Heart left ventricle (tissue), 16 donors: ENCODE data around the gene ASIC3. TPM values are rescaled to one million over a fixed set of nuclear protein-coding genes. Genes with fewer than 3 reads are reported as not detected.

ENCODE experiments used
- ATAC-seq, 4 donors: fragments of 200-7000 bp; cut with Tn5 transposase; one replicate each; pipeline ENCODE4 v1.9.1; 2020 to 2022; ENCODE audit warnings: moderate library complexity in 4 of 4, mild to moderate bottlenecking in 3 of 4, moderate number of reproducible peaks in 1 of 4
- DNase-seq, 5 donors: peaks; one replicate each; pipeline ENCODE4 v3.0.0-alpha.2; 2020
- H3K27ac ChIP-seq, 12 donors: fragments of 200-600 bp; sonication (generic) in 4 of 12; one replicate each; pipeline versions ENCODE4 v1.5.0 to v1.8.0; 2016 to 2022; ENCODE audit warnings: mild to moderate bottlenecking in 2 of 12
- H3K27me3 ChIP-seq, 9 donors: fragments of 200-600 bp; sonication (generic) in 2 of 9; one replicate each; pipeline versions ENCODE4 v1.5.1 to v1.8.0; 2016 to 2022; ENCODE audit warnings: mild to moderate bottlenecking in 3 of 9
- H3K36me3 ChIP-seq, 9 donors: fragments of 200-600 bp; sonication (generic) in 2 of 9; one replicate each; pipeline versions ENCODE4 v1.5.0 to v1.8.0; 2018 to 2022; ENCODE audit warnings: mild to moderate bottlenecking in 2 of 9
- H3K4me1 ChIP-seq, 12 donors: fragments of 200-600 bp; sonication (generic) in 4 of 12; one replicate each; pipeline versions ENCODE4 v1.5.0 to v1.8.0; 2016 to 2022; ENCODE audit warnings: mild to moderate bottlenecking in 3 of 12
- H3K4me3 ChIP-seq, 12 donors: fragments of 200-600 bp; sonication (generic) in 4 of 12; one replicate each; pipeline versions ENCODE4 v1.5.0 to v1.8.0; 2017 to 2022; ENCODE audit warnings: mild to moderate bottlenecking in 9 of 12, moderate library complexity in 4 of 12
- H3K9me3 ChIP-seq, 12 donors: fragments of 200-600 bp; sonication (generic) in 4 of 12; one replicate each; pipeline versions ENCODE4 v1.5.0 to v1.8.0; 2016 to 2022; ENCODE audit warnings: mild to moderate bottlenecking in 1 of 12
- POLR2A ChIP-seq, 2 donors: fragments of 450-650 bp; IDR thresholded peaks; one replicate each; pipeline ENCODE4 v1.6.1; 2017; ENCODE audit warnings: antibody characterized with exemption in 2 of 2, mild to moderate bottlenecking in 2 of 2, moderate library complexity in 2 of 2
- WGBS, 4 donors: extraction: QIAGEN DNeasy Blood & Tissue Kit in 2 of 4; methylation state at CpG; one replicate each; pipeline versions ENCODE4 v1.1.5 to v1.1.7; 2013 to 2018; 5-methylcytosine and 5-hydroxymethylcytosine counted together
- intact Hi-C, 10 donors: fragments of 100-400 bp; cut with DNase I; formaldehyde crosslinking; loops; one replicate each; pipeline versions ENCODE4 v1.11.1 to v1.14.2; 2022
- polyA plus RNA-seq, 2 donors: library from polyadenylated mRNA; stranded (reverse); fragments of 200-250 nt; gene quantifications; one replicate each; pipeline ENCODE4 v1.2.3, GENCODE V29; 2013
- total RNA-seq, 9 donors: library from RNA; depleted of rRNA in 2 of 9; stranded (reverse); fragments of >200 nt in 2 of 9; fragmentation: NEBNext Ultra II Directional in 3 of 9; extraction: Animal tissue kit (Norgen Biotek cat#: 25700) in 3 of 9; gene quantifications; one replicate each; pipeline versions ENCODE4 v1.1.0 to v1.2.4, GENCODE V29; 2016 to 2023
- TF ChIP-seq, protein P1 (sequence below), 12 donors: fragments of 200-600 bp; sonication (generic) in 4 of 12; IDR thresholded peaks; one replicate each; pipeline versions ENCODE4 v1.5.0 to v1.8.0; 2018 to 2022; ENCODE audit warnings: antibody characterized with exemption in 12 of 12, mild to moderate bottlenecking in 5 of 12
- donor health status: ischemic (EF 13 %, LVEDD 7.1; RV severe dilation, severe dysfunction).
- donor health status: healthy with polysubstance abuse.
- donor health status: DM: no; HTN: yes; CAD: no.
- donor health status: DM: no; HTN: no; CAD: no.
- donor health status: ischemic (EF 25% LVEDD 6.9; RV normal size, moderate dysfunction).
- donor health status: ischemic (EF 25% LVEDD 5.7; RV mildly dilated, moderate dysfunction).
- donor health status: healthy.
- donor health status: DM: yes; HTN: yes; CAD: no.
- donor health status: ischemic (EF 35%, LVEDD 5.7; RV mildly dilated, moderate dysfunction).
- donor health status: nonischemic (EF 11% LVEDD 7.7; RV severe dilation, severe dysfunction).
- donor health status: DM: yes; HTN: yes; CAD: no.
- donor health status: PGD.
- donor health status: ischemic (EF 29% LVEDD 5.4; RV normal size, mild dysfunction).
- donor health status: nonischemic (EF 23%, LVEDD 6.1; RV moderate dilation, normal function).

ASIC3 gene
- total and polyA plus RNA-seq, 11 donors, result 2.7 to 12.9 (median 4.8) TPM

DNA sequence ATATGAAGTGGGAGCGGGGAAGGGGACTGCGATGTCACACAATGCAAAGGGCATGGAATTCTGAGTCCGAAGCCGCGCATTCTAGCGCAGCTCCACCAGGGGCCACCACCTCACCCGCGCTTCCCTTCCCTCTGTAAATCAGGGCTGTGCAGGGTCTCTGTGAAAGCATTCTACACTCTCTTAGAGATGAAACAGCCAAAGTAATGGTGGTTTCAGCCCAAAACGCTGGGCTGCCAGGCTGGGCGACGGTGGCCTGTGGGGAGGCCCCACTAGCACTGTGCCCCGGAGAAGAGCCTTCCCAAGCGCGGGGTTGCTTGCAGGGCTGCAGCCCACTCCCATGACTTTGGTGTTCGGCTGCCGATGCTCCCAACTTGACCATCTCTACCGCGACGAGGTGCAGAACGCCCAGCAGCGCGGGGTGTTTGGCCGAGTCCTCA lies 35.4 kb upstream of the ASIC3 start:
- no peak for DNase-seq
- no peak for TF ChIP-seq POLR2A (IDR thresholded peaks at IDR 0.05)
- TF ChIP-seq, protein P1, sequence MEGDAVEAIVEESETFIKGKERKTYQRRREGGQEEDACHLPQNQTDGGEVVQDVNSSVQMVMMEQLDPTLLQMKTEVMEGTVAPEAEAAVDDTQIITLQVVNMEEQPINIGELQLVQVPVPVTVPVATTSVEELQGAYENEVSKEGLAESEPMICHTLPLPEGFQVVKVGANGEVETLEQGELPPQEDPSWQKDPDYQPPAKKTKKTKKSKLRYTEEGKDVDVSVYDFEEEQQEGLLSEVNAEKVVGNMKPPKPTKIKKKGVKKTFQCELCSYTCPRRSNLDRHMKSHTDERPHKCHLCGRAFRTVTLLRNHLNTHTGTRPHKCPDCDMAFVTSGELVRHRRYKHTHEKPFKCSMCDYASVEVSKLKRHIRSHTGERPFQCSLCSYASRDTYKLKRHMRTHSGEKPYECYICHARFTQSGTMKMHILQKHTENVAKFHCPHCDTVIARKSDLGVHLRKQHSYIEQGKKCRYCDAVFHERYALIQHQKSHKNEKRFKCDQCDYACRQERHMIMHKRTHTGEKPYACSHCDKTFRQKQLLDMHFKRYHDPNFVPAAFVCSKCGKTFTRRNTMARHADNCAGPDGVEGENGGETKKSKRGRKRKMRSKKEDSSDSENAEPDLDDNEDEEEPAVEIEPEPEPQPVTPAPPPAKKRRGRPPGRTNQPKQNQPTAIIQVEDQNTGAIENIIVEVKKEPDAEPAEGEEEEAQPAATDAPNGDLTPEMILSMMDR (IDR thresholded peaks at IDR 0.05), result peak in 11 of 12 donors; percentile 14 to 56 (median 34)
- Histone ChIP-seq H3K9me3 (no peaks in the 10 kb centered on the region), H3K27me3 (peaks cover 0 to 22% (median 2%) of the 10 kb centered on the region in 9 donors), H3K4me3 (peak overlapping the region in 7 of 12 donors; percentile 12 to 42 (median 27)), H3K4me1 (peaks cover 0 to 68% (median 27%) of the 10 kb centered on the region in 12 donors), H3K36me3 (peaks cover 0 to 6% (median 0%) of the 10 kb centered on the region in 9 donors), H3K27ac (peak overlapping the region in 2 of 12 donors; percentile 13 to 29)
- ATAC-seq, result no peak
- intact Hi-C loops, result loop anchor here in 1 of 10 donors (2.0 kb wide), 1 partner anchor 98 kb away; no protein-coding TSS in a partner anchor
- 33 to 47% (median 40%) methylated on average over 17 to 23 of the region's 23 CpGs for WGBS, 4 donors

DNA sequence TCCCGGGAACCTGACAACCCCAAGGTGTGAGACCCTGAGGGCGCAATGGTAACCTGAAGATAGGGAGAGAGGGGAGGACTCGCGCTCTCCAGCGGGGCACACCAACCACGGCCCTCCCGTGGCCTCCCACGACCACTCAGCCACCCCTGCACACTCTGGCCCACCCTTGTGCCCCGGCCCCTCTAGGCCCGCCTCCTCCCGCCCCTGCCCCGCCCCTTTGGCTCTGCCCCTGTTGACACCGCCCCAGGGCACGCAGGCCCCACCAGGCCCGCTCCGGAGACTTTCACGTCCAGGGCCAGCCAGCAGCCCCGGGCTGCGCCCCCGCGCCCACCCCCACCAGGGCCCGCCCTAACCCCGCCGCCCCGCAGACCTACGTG lies 35.0 kb upstream of the ASIC3 start:
- H3K27me3 ChIP-seq, result peaks cover 0 to 22% (median 6%) of the 10 kb centered on the region in 9 donors

GRCh38 chr7:151013733-151014497 lies 34.4 kb upstream of the ASIC3 start:
- peak; percentile 61 to 85 (median 67) for DNase-seq
- Histone ChIP-seq H3K27ac (peak overlapping the region in 1 of 12 donors; percentile 67), H3K4me3 (peak overlapping the region in 10 of 12 donors; percentile 12 to 57 (median 38)), H3K36me3 (peaks cover 0 to 6% (median 0%) of the 10 kb centered on the region in 9 donors), H3K9me3 (no peaks in the 10 kb centered on the region), H3K4me1 (peaks cover 0 to 68% (median 27%) of the 10 kb centered on the region in 12 donors), H3K27me3 (peaks cover 1 to 26% (median 10%) of the 10 kb centered on the region in 9 donors)
- WGBS, 4 donors, result 37 to 54% (median 43%) methylated on average over 24 to 55 of the region's 55 CpGs
- ATAC-seq, result peak in 3 of 4 donors; percentile 2 to 6 (median 5)
- intact Hi-C loops, result loop anchor here in 1 of 10 donors (2.0 kb wide), 1 partner anchor 97 kb away; no protein-coding TSS in a partner anchor
- TF ChIP-seq, protein P1 (IDR thresholded peaks at IDR 0.05), result peak in 2 of 12 donors; percentile 6 to 12
- no peak for TF ChIP-seq POLR2A (IDR thresholded peaks at IDR 0.05)

More for the DNA sequence above, 35.0 kb upstream of the ASIC3 start:
- Histone ChIP-seq H3K4me1 (peaks cover 0 to 68% (median 27%) of the 10 kb centered on the region in 12 donors), H3K9me3 (no peaks in the 10 kb centered on the region), H3K4me3 (peak overlapping the region in 10 of 12 donors; percentile 12 to 57 (median 38)), H3K27ac (no peak overlapping the region), H3K36me3 (peaks cover 0 to 6% (median 0%) of the 10 kb centered on the region in 9 donors)
- no peak for DNase-seq
- WGBS, 4 donors, result 28 to 48% (median 32%) methylated on average over 21 to 26 of the region's 26 CpGs
- intact Hi-C loops, result loop anchor here in 1 of 10 donors (2.0 kb wide), 1 partner anchor 97 kb away; no protein-coding TSS in a partner anchor
- ATAC-seq, result peak in 2 of 4 donors; percentile 7 to 12
- no peak for TF ChIP-seq POLR2A (IDR thresholded peaks at IDR 0.05)
- TF ChIP-seq, protein P1 (IDR thresholded peaks at IDR 0.05), result no peak

DNA sequence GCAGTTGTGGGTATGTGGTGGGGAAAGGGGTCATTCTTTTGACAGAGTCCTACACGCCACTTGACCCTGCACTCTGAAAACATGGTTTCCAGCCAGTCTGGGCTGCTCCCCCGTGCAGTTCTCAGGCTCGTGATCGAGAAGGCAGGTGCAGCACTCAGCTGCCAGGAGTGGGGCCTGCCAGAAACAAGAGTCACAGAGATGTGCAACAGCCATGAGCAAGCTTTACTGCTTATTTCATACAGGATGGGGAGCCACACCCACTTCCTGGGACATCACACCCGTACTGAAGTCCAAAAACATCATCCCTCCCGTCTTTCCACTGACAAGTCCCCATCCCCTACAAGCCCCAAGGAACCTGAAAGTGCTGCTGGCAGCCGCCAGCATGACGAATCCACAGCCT lies 33.4 kb upstream of the ASIC3 start:
- Histone ChIP-seq H3K27ac (no peak overlapping the region), H3K4me3 (no peak overlapping the region), H3K36me3 (peaks cover 0 to 6% (median 0%) of the 10 kb centered on the region in 9 donors), H3K4me1 (peaks cover 0 to 66% (median 27%) of the 10 kb centered on the region in 12 donors), H3K9me3 (no peaks in the 10 kb centered on the region), H3K27me3 (peaks cover 3 to 36% (median 20%) of the 10 kb centered on the region in 9 donors)
- ATAC-seq, result peak in 1 of 4 donors; percentile 10
- DNase-seq, result no peak
- intact Hi-C loops, result loop anchor here in 1 of 10 donors (5.0 kb wide), 1 partner anchor 97 kb away; no protein-coding TSS in a partner anchor
- WGBS, 4 donors, result 58 to 79% (median 68%) methylated on average over 8 of the region's 8 CpGs
- no peak for TF ChIP-seq POLR2A (IDR thresholded peaks at IDR 0.05)
- TF ChIP-seq, protein P1 (IDR thresholded peaks at IDR 0.05), result no peak
